Stimulated activated CD4-positive, alpha-beta T cell treated with anti-CD3 and anti-CD28 coated beads, Interleukin-4, amount 100 ng/mL, for 1 hour (primary cell): ENCODE data around the gene TXNDC11.

Experiments
- DNase-seq: peaks from one replicate; pipeline ENCODE4 v3.0.0-alpha.2; 2020

The TXNDC11 gene

DNA sequence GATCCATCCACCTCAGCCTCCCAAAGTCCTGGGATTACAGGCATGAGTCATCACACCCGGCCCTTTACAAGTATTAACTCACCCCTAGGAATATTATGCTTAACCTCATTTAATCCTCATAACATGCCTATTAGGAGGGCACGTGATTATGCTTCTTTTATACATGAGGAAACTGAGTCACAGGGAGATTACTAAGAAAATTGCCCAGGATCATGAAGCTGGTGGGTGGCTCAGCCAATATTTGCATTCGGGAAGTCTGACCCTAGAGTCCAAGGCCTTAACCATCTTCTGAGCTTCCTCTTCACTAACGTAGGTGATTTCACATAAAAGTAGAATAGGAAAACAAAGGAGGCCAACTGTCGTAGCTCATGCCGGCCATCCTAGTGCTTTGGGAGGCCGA is 93.4 kb downstream of the TXNDC11 start:
- DNase-seq = no peak

DNA sequence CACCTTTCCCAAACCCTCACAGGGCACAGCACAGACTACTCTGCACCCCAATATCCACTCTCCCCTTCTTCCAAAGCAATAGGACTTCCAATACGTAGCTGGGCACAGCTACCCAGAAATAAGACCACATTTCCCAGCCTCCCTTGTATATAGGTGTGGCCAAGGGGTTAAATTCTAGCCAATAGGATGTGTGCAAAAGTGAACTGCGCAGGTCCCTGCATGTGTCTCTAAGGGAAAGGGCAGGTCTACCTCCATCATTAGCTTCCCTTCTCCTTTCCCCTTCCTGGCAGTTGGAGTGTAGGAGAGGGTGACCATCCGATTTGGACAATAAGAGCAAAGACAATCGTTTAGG is 99.9 kb downstream of the TXNDC11 start:
- DNase-seq = no peak

DNA sequence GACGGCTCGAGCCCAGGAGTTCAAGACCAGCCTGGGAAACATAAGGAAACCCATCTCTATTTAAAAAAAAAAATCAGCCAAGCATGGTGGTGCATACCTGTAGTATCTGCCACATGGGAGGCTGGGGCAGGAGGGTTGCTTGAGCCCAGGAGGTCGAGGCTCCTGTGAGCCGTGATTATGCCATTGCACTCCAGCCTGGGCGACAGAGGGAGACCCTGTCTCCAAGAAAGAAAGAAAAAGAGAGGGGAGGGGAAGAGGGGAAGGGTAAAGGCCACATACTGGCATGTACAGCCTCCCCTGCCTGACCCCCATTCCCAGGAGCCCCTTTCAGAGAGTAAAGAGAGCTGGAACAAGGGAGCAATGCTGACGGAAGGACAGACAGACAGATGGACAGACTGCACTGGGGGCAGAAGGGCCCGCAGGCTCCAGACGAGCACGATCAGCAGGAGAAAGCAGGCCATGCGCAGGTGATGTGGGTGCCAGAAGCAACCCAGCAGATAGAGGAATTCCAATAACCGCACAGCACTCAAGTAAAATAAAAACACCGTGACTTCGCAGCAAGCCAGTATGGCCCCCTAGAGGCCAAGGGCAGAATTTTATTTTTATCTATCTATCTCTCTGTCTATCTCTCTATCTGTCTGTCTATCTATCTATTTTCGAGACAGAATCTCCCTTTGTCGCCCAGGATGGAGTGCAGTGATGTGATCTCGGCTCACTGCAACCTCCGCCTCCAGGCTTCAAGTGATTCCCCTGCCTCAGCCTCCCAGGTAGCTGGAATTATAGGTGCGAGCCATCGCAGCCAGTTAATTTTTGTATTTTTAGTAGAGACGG is 101.5 kb downstream of the TXNDC11 start:
- DNase-seq = no peak

DNA sequence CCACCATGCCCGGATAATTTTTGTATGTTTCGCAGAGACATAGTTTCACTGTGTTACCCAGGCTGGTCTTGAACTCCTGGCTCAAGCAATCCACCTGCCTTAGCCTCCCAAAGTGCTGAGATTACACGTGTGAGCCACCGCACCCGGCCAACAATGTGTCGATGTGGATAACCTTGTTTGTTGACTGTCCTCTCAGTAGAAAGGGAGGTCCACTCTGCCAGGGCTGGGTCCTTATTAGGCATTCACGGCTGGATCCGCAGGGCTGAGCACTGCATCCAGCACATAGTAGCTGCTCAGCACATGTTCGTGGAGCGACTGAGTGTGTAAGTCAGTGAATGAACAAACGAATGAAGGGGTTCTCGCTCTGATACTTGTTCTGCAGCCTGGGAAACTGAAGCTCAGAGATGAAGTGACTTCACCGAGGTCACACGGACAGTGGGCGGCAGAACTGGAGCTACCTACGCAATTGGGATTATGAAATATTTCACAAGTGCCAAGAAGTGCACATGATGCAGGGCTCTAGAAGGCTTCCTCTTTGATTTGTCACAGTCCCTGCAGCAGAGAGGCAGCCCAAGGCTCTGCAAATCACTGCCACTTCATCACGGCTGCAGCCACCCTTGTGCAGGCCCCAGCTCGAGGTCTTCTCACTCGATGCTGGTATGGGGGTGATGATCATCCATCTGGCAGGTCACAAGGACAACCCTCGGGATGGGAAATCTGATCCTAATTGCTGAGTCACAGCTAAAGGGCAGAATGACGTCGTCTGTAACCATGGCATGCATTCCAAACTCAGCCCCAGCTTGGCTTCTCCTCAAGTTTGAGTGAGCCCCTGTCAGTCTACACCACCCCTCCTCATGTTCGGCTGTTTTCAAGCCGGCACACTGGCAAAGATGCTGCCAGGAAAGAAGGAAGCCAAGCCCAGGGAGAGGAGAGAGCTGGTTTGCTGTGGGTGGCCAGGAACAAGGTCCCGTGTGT is 102.4 kb downstream of the TXNDC11 start:
- DNase-seq = no peak

DNA sequence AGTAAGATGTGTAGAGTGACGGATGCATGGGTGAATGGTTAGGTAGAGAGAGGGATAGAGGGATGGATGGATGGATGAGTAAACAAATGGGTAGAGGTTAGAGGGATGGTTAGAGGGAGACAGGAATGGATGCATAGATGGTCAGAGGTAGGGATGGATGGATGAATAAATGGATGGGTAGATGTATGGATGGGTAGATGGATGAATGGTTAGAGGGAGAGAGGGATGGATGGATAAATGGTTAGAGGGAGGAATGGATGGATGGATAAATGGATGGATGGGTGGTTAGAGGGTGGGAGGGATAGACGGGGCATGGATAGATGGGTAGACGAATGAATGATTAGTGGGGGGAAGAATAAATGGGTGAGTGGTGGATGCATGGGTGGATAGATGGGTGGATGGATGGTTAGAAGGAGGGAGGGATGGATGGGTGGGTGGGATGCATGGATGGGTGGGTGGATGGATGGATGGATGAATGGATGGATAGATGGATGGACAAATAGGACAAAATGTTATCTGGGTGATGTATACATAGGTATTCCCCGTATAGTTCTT is 103.6 kb downstream of the TXNDC11 start:
- DNase-seq = no peak

DNA sequence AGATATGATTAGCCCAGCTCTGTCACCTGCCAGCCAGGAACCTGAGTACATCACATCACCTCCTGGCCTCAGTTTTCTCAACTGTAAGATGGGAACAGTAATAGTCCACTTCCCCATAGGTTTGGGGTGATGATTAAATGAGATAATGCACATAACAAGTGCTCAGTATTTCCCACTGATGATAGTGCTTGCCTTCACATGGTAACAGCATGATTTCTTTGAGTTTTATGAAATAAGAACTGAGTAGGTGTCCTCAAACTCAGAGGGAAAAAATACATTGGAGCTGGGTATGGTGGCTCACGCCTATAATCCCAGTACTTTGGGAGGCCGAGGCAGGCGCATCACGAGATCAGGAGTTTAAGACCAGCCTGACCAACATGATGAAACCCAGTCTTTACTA is 104.5 kb downstream of the TXNDC11 start:
- no peak for DNase-seq

DNA sequence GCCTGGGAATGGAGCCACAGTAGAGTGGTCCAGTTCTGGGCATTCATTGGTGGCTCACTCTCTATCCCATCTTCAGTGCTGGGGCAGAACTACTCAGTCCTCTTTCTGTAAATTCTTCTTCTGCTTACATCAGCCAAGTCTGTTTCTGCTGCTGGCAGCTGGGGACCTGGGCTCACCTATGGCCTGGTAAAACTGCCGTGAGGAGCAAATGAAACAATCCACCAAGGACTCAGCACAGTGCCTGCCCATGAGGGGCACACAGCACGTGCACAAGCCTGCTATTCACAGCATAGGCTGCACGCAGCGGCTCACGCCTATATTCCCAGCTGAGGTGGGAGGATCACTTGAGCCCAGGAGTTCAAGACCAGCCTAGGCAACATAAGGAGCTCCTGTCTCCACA is 105.3 kb downstream of the TXNDC11 start:
- DNase-seq = no peak

DNA sequence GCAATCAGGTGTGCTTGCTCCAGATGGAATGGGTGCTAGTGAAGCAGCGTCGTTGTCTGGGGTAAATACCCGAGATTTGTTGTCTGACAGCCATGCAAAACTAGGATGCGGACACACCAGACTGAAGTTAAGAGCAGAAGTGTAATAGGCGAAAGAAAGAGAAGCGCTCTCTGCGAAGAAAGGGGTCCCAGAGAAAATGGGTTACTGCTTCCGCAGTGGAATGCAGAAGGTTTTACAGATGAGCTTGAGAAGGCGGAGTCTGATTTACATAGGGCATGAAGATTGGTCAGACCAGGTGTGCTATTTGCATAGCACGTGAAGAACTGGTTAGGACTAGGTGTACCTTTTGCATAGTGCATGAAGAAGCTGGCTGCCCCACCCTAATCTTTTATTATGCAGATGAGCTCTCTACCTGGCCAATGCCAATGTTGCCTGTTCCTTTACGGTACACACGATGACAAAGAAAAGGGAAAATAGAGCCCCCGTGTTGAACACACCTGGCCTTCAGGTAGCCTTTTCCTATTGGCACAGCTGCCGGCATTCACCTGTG is 106.4 kb downstream of the TXNDC11 start:
- no peak for DNase-seq

DNA sequence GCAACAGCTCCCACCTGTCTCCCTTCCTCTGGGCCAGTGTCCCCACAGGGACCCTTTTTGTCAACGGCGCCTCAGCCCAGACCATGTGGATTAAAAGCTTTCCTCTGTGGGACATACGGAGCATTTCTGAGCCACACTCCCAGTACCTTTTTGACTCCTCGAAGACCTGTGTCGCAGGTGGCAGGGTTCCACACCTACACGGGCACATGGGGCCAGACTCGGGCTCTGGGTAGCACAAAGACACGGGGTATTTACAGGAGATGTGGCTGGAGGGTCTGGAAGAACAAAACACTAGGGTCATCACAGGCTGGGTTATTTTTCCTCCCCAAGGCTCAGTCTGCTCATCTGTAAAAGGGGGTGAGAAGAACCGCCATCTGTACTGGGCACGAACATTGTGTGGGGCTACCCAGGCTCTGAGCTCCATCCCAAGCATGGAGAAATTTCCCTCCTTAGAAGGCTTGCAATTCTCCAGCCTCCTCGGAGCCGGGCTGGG is 106.9 kb downstream of the TXNDC11 start:
- no peak for DNase-seq

DNA sequence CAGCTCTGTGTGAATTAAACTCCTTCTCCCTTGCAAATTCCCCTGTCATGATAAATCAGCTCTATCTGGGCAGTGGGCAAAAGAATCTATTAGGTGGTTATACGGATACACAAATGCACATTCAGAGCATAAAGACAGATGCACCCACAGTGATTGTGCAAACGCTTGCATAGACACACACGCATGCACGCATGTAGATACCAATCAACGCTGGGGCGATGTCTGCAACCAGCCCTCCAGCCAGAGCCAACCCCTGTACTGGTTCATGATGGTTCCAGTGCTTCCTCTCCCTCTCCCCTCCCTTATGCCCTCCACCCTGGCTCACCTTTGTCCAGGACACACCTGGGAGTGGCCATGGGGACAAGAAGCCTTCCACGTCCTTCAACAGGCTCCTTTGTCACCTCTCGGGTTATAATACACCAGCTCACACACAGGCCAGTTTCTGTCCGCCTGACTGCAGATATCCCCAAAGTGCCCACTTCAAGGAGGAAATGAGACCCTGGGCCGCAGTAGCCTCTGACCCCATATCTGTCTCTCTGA is 107.5 kb downstream of the TXNDC11 start:
- no peak for DNase-seq

DNA sequence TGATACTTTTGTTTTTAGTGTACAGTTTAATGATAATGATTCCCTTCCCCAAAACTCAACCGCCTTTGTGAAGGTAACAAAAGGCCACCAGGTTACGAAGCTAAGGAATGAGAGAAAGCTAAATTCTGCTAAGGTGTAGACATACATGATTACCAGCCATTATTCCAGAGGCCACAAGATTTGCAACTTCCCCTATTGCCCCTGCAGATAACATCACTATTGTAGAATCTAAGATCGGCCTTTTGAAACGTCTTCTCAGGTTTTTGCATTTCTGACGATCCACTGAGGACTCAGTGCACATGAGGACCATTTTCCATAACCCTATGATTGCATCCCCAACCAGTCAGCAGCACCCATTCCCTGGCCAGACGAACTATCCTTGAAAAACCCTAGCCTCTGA is 108.3 kb downstream of the TXNDC11 start:
- DNase-seq = no peak

DNA sequence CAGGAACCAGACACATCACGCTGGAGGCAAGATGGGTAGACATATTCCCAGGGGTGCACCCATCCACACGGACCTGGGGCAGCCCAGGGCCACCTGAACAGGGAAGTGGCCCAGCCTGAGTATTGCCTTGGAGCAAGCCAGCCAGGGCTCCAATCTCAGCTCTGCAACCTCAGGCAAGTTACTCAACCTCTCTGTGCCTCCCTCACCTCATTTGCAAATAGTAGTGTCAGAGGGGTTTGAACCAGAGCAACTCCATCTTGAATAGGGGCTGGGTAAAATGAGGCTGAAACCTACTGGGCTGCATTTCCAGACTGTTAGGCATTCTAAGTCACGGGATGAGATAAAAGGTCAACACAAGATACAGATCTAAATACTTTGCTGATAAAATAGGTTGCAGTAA is 109.5 kb downstream of the TXNDC11 start:
- no peak for DNase-seq

DNA sequence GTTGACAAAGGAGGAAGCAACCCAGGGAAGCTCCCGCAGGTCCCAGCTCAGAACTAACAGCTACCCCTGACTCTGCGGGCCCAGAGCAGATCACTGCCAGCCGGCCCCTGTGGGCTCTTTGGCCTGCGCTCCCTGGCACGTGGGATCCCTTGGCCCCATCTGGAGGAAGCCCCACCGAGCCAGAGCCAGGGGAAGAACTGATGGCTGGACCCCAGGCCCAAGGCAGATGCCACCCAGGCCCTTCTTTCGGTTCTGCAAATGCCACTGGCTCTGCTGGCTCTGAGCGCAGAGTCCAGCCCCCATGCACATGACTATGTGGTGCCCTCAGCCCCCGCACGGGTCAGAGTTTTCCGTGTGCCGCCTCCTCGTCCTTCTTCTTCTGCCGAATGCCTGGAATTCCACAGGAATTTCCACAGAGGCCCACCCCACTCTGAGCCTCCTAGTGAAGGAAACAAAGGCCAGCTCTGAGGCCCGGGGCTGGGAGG is 110.2 kb downstream of the TXNDC11 start:
- DNase-seq = no peak

DNA sequence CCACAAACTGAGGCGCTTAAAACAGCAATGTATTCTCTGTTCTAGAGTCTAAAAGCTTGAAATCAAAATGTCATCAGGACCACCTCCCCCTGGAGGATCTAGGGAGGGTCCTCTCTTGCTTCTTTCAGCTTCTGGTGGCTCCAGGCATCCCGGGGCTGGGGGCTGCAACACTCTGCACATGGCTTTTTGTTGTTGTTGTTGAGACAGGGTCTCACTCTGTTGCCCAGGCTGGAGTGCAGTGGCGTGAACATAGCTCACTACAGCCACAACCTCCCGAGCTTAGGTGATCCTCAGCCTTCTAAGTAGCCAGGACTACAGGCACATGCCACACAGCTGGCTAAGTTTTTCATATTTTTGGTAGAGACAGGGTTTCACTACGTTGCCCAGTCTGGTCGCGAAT is 111.4 kb downstream of the TXNDC11 start:
- DNase-seq = no peak

DNA sequence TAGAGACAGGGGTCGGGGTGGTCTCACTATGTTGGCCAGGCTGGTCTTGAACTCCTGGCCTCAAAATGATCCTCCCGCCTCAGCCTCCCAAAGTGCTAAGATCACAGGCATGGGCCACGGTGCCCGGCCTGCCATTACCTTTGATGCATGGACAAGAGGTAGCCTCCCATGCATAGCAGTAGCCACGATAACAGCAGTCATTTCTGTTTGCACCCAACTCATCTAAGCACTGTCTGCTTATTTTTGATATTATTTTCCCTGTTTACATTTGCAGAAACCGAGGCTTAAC is 111.9 kb downstream of the TXNDC11 start:
- DNase-seq = no peak

DNA sequence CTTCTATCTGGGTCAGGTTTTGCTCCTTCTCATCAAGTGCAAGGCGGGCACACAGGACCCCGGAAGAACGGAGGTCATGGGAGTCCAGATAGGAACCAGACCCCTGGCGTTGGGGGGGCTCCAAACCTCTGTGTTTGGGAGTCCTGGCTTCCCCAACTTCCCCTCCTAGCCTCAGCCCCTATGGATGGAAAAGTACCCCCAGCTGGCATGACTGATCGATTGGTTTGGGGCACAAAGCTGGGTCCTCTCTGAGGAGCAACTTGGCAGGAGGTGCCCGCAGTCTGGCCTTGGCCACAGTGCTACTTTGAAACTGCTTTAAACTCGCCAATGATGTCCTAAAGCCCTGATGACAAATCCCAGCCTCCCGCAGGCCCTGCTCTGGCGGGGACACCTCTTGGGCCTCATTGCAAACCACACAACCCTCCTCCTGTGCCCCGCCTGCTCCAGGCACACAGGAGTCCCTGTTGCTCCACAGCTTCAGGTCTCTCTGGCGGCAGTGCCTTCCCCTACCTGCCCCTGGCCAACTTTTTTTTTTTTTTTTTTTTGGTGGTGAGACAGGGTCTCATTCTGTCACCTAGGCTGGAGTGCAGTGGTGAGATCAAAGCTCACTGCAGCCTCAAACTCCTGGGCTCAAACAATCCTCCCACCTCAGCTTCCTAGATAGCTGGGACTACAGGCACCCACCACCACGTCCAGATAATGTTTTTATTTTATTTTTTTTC is 112.5 kb downstream of the TXNDC11 start:
- DNase-seq = no peak
